GM12873 (cell line): ENCODE data around the gene PLK3.

Experiments used
- TF ChIP-seq, protein P1 (sequence below): IDR thresholded peaks from 2 replicates; pipeline ENCODE4 v1.5.1; 2012; ENCODE audit warnings: low read depth, mild to moderate bottlenecking, moderate library complexity, low read length, control low read depth; ENCODE audit not compliant: insufficient read depth; ENCODE audit errors: missing control alignments

The PLK3 gene

DNA sequence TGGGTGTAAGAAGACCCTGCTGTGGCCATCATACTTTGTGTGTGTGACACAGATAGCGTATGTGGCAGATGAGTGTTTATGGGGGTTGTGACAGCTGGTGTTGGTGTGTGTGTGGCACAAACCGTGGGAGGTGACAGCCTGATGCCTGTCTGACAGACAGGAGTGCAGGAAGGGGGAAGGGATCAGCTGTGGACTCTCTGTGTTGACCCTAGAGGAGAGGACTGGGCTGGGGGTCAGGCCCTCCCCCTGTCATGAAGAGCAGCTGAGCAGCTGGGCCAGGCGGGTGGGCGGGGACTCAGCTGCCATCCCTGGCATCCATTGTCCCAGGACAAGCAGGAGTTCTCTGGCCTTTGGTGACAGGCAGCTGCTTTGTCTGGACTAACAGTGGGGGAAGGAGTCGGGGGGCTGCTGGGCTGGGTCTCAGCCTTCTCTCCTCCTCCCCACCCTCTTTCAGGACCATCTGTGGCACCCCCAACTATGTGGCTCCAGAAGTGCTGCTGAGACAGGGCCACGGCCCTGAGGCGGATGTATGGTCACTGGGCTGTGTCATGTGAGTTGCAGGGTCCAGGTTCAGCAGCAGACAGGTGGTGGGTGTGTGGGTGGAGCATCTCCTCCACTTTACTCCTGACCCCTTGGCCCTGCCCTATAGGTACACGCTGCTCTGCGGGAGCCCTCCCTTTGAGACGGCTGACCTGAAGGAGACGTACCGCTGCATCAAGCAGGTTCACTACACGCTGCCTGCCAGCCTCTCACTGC, 2.3 kb downstream of the PLK3 start:
- TF ChIP-seq, protein P1, sequence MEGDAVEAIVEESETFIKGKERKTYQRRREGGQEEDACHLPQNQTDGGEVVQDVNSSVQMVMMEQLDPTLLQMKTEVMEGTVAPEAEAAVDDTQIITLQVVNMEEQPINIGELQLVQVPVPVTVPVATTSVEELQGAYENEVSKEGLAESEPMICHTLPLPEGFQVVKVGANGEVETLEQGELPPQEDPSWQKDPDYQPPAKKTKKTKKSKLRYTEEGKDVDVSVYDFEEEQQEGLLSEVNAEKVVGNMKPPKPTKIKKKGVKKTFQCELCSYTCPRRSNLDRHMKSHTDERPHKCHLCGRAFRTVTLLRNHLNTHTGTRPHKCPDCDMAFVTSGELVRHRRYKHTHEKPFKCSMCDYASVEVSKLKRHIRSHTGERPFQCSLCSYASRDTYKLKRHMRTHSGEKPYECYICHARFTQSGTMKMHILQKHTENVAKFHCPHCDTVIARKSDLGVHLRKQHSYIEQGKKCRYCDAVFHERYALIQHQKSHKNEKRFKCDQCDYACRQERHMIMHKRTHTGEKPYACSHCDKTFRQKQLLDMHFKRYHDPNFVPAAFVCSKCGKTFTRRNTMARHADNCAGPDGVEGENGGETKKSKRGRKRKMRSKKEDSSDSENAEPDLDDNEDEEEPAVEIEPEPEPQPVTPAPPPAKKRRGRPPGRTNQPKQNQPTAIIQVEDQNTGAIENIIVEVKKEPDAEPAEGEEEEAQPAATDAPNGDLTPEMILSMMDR, result no peak

DNA sequence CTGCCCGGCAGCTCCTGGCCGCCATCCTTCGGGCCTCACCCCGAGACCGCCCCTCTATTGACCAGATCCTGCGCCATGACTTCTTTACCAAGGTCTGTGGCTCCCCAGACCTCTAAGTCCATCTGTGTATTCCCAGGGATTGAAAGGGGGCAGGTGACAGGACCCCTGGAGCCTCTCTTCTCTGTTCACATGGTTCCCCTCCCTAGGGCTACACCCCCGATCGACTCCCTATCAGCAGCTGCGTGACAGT, 2.8 kb downstream of the PLK3 start:
- TF ChIP-seq, protein P1, result no peak

DNA sequence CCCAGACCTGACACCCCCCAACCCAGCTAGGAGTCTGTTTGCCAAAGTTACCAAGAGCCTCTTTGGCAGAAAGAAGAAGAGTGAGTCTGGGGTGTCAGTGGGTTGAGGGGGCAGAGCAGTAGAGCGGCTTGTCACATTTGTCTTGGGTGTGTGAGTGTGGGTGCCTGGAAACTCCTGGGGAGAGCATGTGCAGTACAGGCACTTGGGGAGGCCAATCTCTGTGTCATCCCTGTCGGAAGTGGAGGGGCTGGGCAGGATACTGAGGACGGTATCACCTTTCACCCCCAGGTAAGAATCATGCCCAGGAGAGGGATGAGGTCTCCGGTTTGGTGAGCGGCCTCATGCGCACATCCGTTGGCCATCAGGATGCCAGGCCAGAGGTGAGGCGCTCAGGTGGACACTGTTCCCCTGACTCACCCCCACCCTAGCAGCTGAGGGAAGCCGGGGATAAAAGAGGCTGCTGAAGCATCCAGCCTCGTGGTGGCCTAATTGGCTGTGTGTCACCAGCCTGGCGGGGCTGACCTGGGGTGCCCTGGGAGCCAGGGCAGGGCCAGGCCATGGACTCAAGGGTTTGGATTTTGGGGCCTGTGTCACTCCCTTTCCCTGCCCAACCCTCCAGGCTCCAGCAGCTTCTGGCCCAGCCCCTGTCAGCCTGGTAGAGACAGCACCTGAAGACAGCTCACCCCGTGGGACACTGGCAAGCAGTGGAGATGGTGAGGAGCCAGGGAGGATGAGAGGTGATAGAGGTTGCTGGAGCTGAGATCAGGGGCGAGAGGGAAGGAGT, 3.3 kb downstream of the PLK3 start:
- TF ChIP-seq, protein P1, result no peak

DNA sequence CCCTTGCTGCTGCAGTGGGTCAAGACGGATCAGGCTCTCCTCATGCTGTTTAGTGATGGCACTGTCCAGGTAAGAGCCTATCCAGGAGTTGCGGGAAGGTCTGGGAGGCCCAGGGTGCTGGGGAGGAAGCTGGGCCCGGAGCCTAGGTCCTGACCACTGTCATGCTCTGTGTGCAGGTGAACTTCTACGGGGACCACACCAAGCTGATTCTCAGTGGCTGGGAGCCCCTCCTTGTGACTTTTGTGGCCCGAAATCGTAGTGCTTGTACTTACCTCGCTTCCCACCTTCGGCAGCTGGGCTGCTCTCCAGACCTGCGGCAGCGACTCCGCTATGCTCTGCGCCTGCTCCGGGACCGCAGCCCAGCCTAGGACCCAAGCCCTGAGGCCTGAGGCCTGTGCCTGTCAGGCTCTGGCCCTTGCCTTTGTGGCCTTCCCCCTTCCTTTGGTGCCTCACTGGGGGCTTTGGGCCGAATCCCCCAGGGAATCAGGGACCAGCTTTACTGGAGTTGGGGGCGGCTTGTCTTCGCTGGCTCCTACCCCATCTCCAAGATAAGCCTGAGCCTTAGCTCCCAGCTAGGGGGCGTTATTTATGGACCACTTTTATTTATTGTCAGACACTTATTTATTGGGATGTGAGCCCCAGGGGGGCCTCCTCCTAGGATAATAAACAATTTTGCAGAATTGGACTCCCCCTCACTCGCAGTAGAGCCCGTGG, 5.3 kb downstream of the PLK3 start:
- TF ChIP-seq, protein P1, result no peak

DNA sequence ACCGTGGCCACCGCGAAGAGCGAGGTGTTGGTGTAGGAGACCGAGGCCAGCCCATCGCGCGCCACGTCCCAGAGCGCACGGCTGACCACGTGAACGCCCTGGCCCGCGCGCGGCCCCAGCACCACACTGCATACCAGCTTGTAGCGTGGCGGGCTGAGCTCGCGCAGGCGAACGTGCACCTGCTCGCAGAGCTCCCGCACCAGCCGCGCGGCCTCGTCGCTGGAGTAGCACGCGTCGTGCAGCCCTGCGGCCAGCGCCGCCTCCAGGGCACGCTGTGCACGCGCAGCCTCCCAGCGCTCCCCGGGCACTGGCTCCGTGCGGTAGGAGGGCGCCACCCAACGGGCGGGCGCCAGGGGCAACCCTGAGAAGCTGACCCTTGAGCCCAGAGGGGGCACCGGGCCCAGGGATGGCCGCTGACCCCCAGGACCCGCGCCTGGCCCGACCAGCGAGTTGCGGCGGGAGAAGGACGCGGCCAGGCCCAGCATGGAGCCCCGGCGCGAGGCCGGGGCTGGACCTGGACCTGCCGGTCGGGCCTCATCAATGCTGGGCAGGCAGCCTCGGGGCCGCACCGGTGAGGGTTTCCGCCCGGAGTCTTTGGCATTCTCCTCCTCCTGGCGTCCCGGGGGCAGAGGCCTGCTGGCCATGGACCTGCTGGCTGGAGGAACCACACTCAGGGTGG, 6.0 kb downstream of the PLK3 start:
- TF ChIP-seq, protein P1, result no peak

DNA sequence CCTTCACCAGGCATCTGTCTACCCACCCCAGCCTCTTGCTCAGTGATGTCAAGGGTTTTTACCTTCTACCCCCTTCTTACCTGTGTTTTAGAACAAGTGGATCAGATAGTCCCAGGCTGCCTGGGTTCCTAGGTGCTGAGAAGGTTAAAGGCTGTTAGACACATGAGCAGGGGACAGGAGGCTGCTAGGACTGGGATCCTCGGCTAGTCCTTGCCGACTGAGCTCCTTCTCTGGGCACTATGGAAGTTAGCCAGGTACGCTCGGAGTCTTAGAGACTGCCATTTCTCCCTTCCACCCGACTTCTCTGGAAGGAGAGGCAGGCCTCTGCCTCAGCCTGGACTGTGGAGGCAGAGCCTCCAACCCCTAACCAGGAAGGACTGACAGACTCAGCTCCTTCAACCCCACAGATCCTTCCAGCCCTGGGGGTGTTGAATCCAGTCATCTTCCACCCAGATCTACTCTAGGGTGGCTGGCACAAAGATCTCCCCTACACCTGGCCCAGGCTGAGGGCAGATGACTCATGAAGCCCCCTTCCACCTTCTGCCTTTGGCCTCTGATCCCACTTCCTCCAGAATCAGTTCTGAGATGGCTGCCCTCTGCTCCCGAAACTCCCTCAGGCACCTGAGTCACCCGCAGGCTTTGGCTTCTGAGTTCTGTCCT, 6.7 kb downstream of the PLK3 start, which contains the start of gene DYNLT4:
Gene DYNLT4 (minus strand): TSS at position 648 of the 660 bp plus-strand sequence. CDS start 683 bp downstream, outside the sequence.
- TF ChIP-seq, protein P1, result no peak
